GM10266 (cell line): ENCODE data around the gene DPT.
"Not testable (repeated sequence)": the region's sequence is repeated elsewhere in the genome, so short reads cannot be mapped to it uniquely, and the experiment has no call there.

Experiments used
- DNase-seq: peaks from one replicate; pipeline ENCODE4 v3.0.0; 2012; ENCODE audit errors: extremely low spot score
- CTCF ChIP-seq: IDR thresholded peaks from 2 replicates; pipeline ENCODE4 v1.5.1; 2012; ENCODE audit warnings: mild to moderate bottlenecking, low read depth; ENCODE audit not compliant: control insufficient read depth, insufficient read depth; ENCODE audit errors: missing control alignments

Gene DPT

GRCh38 chr1:168728473-168729404, at the start of gene DPT:
TSS of gene DPT (minus strand) at chr1:168729206. CDS start at chr1:168729174, 32 bp downstream.
- no peak for TF ChIP-seq CTCF
- DNase-seq: no peak

- TF ChIP-seq CTCF: no peak
- no peak for DNase-seq
These were observed 46.4 kb upstream of the DPT start for GRCh38 chr1:168775366-168775765.

- TF ChIP-seq CTCF: no peak
- DNase-seq: no peak
These were observed 45.2 kb upstream of the DPT start for GRCh38 chr1:168774241-168774640.

GRCh38 chr1:168772428-168773060, 43.5 kb upstream of the DPT start:
- no peak for TF ChIP-seq CTCF
- DNase-seq: no peak

GRCh38 chr1:168771104-168771630, 42.2 kb upstream of the DPT start:
- DNase-seq: no peak
- TF ChIP-seq CTCF: no peak

GRCh38 chr1:168769893-168770292, 40.9 kb upstream of the DPT start:
- not testable (repeated sequence) for DNase-seq

GRCh38 chr1:168767894-168768584, 39.0 kb upstream of the DPT start:
- DNase-seq: no peak

More at GRCh38 chr1:168767894-168768584, 39.0 kb upstream of the DPT start:
- TF ChIP-seq CTCF: no peak
